ENCODE measurements around the gene ACTR3C. TPM values are rescaled to one million over a fixed set of nuclear protein-coding genes. Genes with fewer than 3 reads are reported as not detected.

ACTR3C gene
- total and polyA plus RNA-seq, 2 donors (not counting 1 experiment from before 2014, with no cell fraction given): 0.09 to 0.50 TPM

DNA sequence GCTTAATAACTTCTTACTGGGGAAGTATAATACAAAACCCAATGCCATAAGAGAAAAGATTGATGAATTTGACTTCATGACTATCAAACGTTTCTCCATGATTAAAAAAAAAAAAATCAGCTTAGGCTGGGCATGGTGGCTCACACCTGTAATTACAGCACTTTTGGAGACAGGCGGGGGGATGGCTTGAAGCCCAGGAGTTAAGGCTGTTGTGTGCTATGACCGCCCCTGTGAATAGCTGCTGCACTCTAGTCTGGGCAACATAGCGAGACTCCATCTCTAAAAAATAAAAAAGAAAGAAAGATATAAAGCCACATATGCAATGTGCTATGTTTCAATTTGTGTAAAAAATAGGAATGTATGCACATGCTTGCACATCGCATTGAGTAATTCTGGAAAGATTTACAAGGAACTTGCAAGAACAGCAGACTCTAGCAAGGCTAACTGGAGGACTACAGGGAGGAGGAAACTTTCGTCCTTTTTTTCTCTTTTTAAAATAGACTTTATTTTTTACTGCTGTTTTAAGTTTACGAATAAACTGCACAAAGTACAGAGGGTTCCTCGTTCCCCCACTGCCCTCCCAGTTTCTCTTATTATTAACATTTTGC, 28.3 kb upstream of the ACTR3C start:
- no peak overlapping the region for H3K4me2 ChIP-seq (ENCODE audit: extremely low read depth, insufficient read depth, low read length)
- no peak overlapping the region for H3K9ac ChIP-seq (ENCODE audit: insufficient read depth, low read length)
- no peak for TF ChIP-seq EZH2 (IDR thresholded peaks at IDR 0.05; ENCODE audit: low read length, missing control alignments)
- no peak overlapping the region for H3K27ac ChIP-seq (ENCODE audit: insufficient read depth, low read length)
- no peaks in the 10 kb centered on the region for H3K4me1 ChIP-seq (ENCODE audit: control insufficient read depth, extremely low read depth, insufficient read depth, low read length)
- peak in 1 of 2 donors; percentile 19 for DNase-seq (ENCODE audit: low read depth in 2 of 2)
- H3K27me3 ChIP-seq (ENCODE audit: control insufficient read depth, insufficient read depth, low read length): no peaks in the 10 kb centered on the region
- H3K4me3 ChIP-seq (replicated peaks in 1 of 4; ENCODE audit: control extremely low read depth in 1 of 4, insufficient read depth in 1 of 4, low read depth in 3 of 4, low read length in 4 of 4): no peak overlapping the region
- H3K9me3 ChIP-seq (ENCODE audit: control insufficient read depth, insufficient read depth, low read depth, low read length): no peaks in the 10 kb centered on the region
- H4K20me1 ChIP-seq (ENCODE audit: control insufficient read depth, extremely low read depth, insufficient read depth, low read length): no peaks in the 10 kb centered on the region
- H3K36me3 ChIP-seq (ENCODE audit: control insufficient read depth, insufficient read depth, low read length): no peaks in the 10 kb centered on the region
- H3K79me2 ChIP-seq (ENCODE audit: control insufficient read depth, insufficient read depth, low read length): no peaks in the 10 kb centered on the region
- H2AFZ ChIP-seq (ENCODE audit: low read length): no peak overlapping the region

DNA sequence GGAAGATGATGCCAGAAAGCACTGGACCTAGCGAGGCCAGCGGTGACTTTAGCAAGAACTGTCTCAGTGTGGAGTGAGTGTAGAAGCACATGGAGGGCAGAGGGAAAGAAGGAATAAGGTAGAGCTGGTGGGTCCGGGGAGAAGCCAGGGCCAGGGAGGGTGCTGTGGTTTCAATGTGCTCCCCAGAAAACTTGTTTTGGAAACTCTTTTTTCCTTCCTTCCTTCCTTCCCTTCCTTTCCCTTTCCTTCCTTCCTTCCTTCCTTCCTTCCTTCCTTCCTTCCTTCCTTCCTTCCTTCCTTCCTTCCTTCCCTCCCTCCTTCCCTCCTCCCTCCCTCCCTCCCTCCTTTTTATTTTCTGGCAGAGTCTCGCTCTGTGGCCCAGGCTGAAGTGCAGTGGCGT, 23.6 kb upstream of the ACTR3C start:
- no peak overlapping the region for H3K4me2 ChIP-seq (ENCODE audit: extremely low read depth, insufficient read depth, low read length)
- no peaks in the 10 kb centered on the region for H3K9me3 ChIP-seq (ENCODE audit: control insufficient read depth, insufficient read depth, low read depth, low read length)
- H4K20me1 ChIP-seq (ENCODE audit: control insufficient read depth, extremely low read depth, insufficient read depth, low read length): no peaks in the 10 kb centered on the region
- H3K9ac ChIP-seq (ENCODE audit: insufficient read depth, low read length): no peak overlapping the region
- no peak overlapping the region for H3K27ac ChIP-seq (ENCODE audit: insufficient read depth, low read length)
- no peak for DNase-seq (ENCODE audit: low read depth in 2 of 2)
- no peaks in the 10 kb centered on the region for H3K36me3 ChIP-seq (ENCODE audit: control insufficient read depth, insufficient read depth, low read length)
- TF ChIP-seq EZH2 (IDR thresholded peaks at IDR 0.05; ENCODE audit: low read length, missing control alignments): no peak
- TF ChIP-seq, protein P1, sequence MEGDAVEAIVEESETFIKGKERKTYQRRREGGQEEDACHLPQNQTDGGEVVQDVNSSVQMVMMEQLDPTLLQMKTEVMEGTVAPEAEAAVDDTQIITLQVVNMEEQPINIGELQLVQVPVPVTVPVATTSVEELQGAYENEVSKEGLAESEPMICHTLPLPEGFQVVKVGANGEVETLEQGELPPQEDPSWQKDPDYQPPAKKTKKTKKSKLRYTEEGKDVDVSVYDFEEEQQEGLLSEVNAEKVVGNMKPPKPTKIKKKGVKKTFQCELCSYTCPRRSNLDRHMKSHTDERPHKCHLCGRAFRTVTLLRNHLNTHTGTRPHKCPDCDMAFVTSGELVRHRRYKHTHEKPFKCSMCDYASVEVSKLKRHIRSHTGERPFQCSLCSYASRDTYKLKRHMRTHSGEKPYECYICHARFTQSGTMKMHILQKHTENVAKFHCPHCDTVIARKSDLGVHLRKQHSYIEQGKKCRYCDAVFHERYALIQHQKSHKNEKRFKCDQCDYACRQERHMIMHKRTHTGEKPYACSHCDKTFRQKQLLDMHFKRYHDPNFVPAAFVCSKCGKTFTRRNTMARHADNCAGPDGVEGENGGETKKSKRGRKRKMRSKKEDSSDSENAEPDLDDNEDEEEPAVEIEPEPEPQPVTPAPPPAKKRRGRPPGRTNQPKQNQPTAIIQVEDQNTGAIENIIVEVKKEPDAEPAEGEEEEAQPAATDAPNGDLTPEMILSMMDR (conservative IDR thresholded peaks at IDR 0.05 in 1 of 2, IDR thresholded peaks at IDR 0.05 in 1 of 2; ENCODE audit: low read depth in 1 of 2, low read length in 2 of 2): no peak
- H3K27me3 ChIP-seq (ENCODE audit: control insufficient read depth, insufficient read depth, low read length): peaks cover 16% of the 10 kb centered on the region
- no peak overlapping the region for H2AFZ ChIP-seq (ENCODE audit: low read length)
- H3K4me1 ChIP-seq (ENCODE audit: control insufficient read depth, extremely low read depth, insufficient read depth, low read length): no peaks in the 10 kb centered on the region
- no peak overlapping the region for H3K4me3 ChIP-seq (replicated peaks in 1 of 4; ENCODE audit: control extremely low read depth in 1 of 4, insufficient read depth in 1 of 4, low read depth in 3 of 4, low read length in 4 of 4)
- H3K79me2 ChIP-seq (ENCODE audit: control insufficient read depth, insufficient read depth, low read length): no peaks in the 10 kb centered on the region

DNA sequence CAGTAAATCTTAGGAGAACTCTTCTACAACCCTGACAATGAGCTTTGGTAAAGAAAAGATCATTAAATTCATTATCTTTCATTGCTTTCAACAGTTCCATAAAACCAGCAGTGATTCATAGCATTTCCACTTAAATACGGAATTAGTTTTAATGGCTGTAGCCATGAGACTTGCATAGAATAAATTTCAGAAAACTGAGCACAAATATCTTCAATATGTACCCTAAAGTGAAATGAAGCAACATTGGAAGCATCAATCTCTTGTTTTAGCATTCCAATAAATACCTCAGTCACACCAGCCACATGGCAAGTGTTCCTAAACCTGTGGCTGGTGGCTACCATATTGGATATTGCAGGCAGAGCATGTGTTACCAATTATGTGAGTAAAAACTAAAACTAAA, 21.7 kb upstream of the ACTR3C start:
- Histone ChIP-seq H3K4me3 (replicated peaks in 1 of 4; ENCODE audit: control extremely low read depth in 1 of 4, insufficient read depth in 1 of 4, low read depth in 3 of 4, low read length in 4 of 4) (no peak overlapping the region), H4K20me1 (ENCODE audit: control insufficient read depth, extremely low read depth, insufficient read depth, low read length) (no peaks in the 10 kb centered on the region), H3K4me1 (ENCODE audit: control insufficient read depth, extremely low read depth, insufficient read depth, low read length) (peaks cover 3% of the 10 kb centered on the region), H2AFZ (ENCODE audit: low read length) (no peak overlapping the region), H3K9ac (ENCODE audit: insufficient read depth, low read length) (no peak overlapping the region), H3K36me3 (ENCODE audit: control insufficient read depth, insufficient read depth, low read length) (no peaks in the 10 kb centered on the region), H3K4me2 (ENCODE audit: extremely low read depth, insufficient read depth, low read length) (no peak overlapping the region), H3K27me3 (ENCODE audit: control insufficient read depth, insufficient read depth, low read length) (peaks cover 28% of the 10 kb centered on the region), H3K27ac (ENCODE audit: insufficient read depth, low read length) (no peak overlapping the region), H3K79me2 (ENCODE audit: control insufficient read depth, insufficient read depth, low read length) (no peaks in the 10 kb centered on the region), H3K9me3 (ENCODE audit: control insufficient read depth, insufficient read depth, low read depth, low read length) (no peaks in the 10 kb centered on the region)
- DNase-seq (ENCODE audit: low read depth in 2 of 2): no peak
- TF ChIP-seq, protein P1 (conservative IDR thresholded peaks at IDR 0.05 in 1 of 2, IDR thresholded peaks at IDR 0.05 in 1 of 2; ENCODE audit: low read depth in 1 of 2, low read length in 2 of 2): no peak
- no peak for TF ChIP-seq EZH2 (IDR thresholded peaks at IDR 0.05; ENCODE audit: low read length, missing control alignments)

All from fibroblast of lung (primary cell).